Measurements from ENCODE around the gene NEUROG3.

Gene NEUROG3

GRCh38 chr10:69575164-69575722 lies 2.0 kb upstream of the NEUROG3 start:
- ChIA-PET CTCF (no interaction called here), POLR2A (no interaction called here)
- TF ChIP-seq CTCF (IDR thresholded peaks at IDR 0.05; ENCODE audit: insufficient read depth, low read length, missing control alignments): no peak
- no peak for DNase-seq (ENCODE audit: low read depth, low spot score)
- H3K4me3 ChIP-seq (ENCODE audit: low read depth, low read length): no peak overlapping the region

GRCh38 chr10:69574571-69574978 lies 1.4 kb upstream of the NEUROG3 start:
- DNase-seq (ENCODE audit: low read depth, low spot score): no peak
- ChIA-PET CTCF (no interaction called here), POLR2A (no interaction called here)
- H3K4me3 ChIP-seq (ENCODE audit: low read depth, low read length): no peak overlapping the region
- TF ChIP-seq CTCF (IDR thresholded peaks at IDR 0.05; ENCODE audit: insufficient read depth, low read length, missing control alignments): no peak

- DNase-seq (ENCODE audit: low read depth, low spot score): no peak
- no peak overlapping the region for H3K4me3 ChIP-seq (ENCODE audit: low read depth, low read length)
- no peak for TF ChIP-seq CTCF (IDR thresholded peaks at IDR 0.05; ENCODE audit: insufficient read depth, low read length, missing control alignments)
- ChIA-PET CTCF (no interaction called here), POLR2A (no interaction called here)
Observed at GRCh38 chr10:69572159-69573055, 815 bp downstream of the NEUROG3 start.

- CTCF ChIA-PET: no interaction called here
- TF ChIP-seq CTCF (IDR thresholded peaks at IDR 0.05; ENCODE audit: insufficient read depth, low read length, missing control alignments): no peak
- POLR2A ChIA-PET: no interaction called here
- no peak for DNase-seq (ENCODE audit: low read depth, low spot score)
- H3K4me3 ChIP-seq (ENCODE audit: low read depth, low read length): no peak overlapping the region
Observed at GRCh38 chr10:69571618-69572158, 1.5 kb downstream of the NEUROG3 start.

GRCh38 chr10:69570050-69570816 lies 3.0 kb downstream of the NEUROG3 start:
- DNase-seq (ENCODE audit: low read depth, low spot score): no peak
- ChIA-PET CTCF (no interaction called here), POLR2A (no interaction called here)
- TF ChIP-seq CTCF (IDR thresholded peaks at IDR 0.05; ENCODE audit: insufficient read depth, low read length, missing control alignments): no peak
- no peak overlapping the region for H3K4me3 ChIP-seq (ENCODE audit: low read depth, low read length)
